ENCODE measurements around the gene EVI5. TPM values are rescaled to one million over a fixed set of nuclear protein-coding genes. Genes with fewer than 3 reads are reported as not detected.

Gene EVI5
- total RNA-seq, 1 experiment from 2014 or later: 31.2 TPM

- Mint-ChIP-seq H3K36me3 (ENCODE audit: insufficient read depth, unreplicated experiment) (no peaks in the 10 kb centered on the region), H3K27me3 (ENCODE audit: insufficient read depth, unreplicated experiment) (no peaks in the 10 kb centered on the region), H3K4me1 (ENCODE audit: low read depth, unreplicated experiment) (peaks cover 10% of the 10 kb centered on the region), H3K9me3 (ENCODE audit: unreplicated experiment) (no peaks in the 10 kb centered on the region), H3K27ac (ENCODE audit: unreplicated experiment) (no peak overlapping the region), H3K4me3 (ENCODE audit: unreplicated experiment) (no peak overlapping the region)
- TF ChIP-seq CTCF (IDR thresholded peaks at IDR 0.05; ENCODE audit: insufficient read depth in 1 of 2, low read depth in 1 of 2, low read length in 1 of 2, severe bottlenecking in 1 of 2, unreplicated experiment in 1 of 2): no peak
- Histone ChIP-seq H3K27me3 (replicated peaks; ENCODE audit: control insufficient read depth, insufficient read depth, low read length) (no peaks in the 10 kb centered on the region), H3K9me3 (no peaks in the 10 kb centered on the region), H3K4me3 (ENCODE audit: low read depth, low read length) (no peak overlapping the region), H3K36me3 (ENCODE audit: control insufficient read depth, insufficient read depth, low read length) (no peaks in the 10 kb centered on the region), H3K4me1 (no peaks in the 10 kb centered on the region)
- no peak for DNase-seq
- no TSS peak for BruUV-seq (replicated peaks)
- intact Hi-C loops (cut with micrococcal nuclease; ENCODE audit: unreplicated experiment): no loop called here
- ChIA-PET POLR2A (no interaction called here), CTCF (no interaction called here)
These were observed 12.4 kb upstream of the EVI5 start for GRCh38 chr1:92797297-92797696.

- Mint-ChIP-seq H3K27me3 (ENCODE audit: insufficient read depth, unreplicated experiment) (no peaks in the 10 kb centered on the region), H3K4me1 (ENCODE audit: low read depth, unreplicated experiment) (peaks cover 10% of the 10 kb centered on the region), H3K4me3 (ENCODE audit: unreplicated experiment) (no peak overlapping the region), H3K27ac (ENCODE audit: unreplicated experiment) (no peak overlapping the region), H3K9me3 (ENCODE audit: unreplicated experiment) (no peaks in the 10 kb centered on the region), H3K36me3 (ENCODE audit: insufficient read depth, unreplicated experiment) (no peaks in the 10 kb centered on the region)
- H3K4me1 ChIP-seq: peaks cover 5% of the 10 kb centered on the region; the same call in 1 of the 2 replicates
- H3K27me3 ChIP-seq (replicated peaks; ENCODE audit: control insufficient read depth, insufficient read depth, low read length): no peaks in the 10 kb centered on the region
- intact Hi-C loops (cut with micrococcal nuclease; ENCODE audit: unreplicated experiment): no loop called here
- H3K9me3 ChIP-seq: no peaks in the 10 kb centered on the region
- no peaks in the 10 kb centered on the region for H3K36me3 ChIP-seq (ENCODE audit: control insufficient read depth, insufficient read depth, low read length)
- no peak for TF ChIP-seq CTCF (IDR thresholded peaks at IDR 0.05; ENCODE audit: insufficient read depth in 1 of 2, low read depth in 1 of 2, low read length in 1 of 2, severe bottlenecking in 1 of 2, unreplicated experiment in 1 of 2)
- no TSS peak for BruUV-seq (replicated peaks)
- ChIA-PET POLR2A (no interaction called here), CTCF (no interaction called here)
- no peak overlapping the region for H3K4me3 ChIP-seq (ENCODE audit: low read depth, low read length)
- DNase-seq: no peak
These were observed 10.3 kb upstream of the EVI5 start for GRCh38 chr1:92795166-92795565.

GRCh38 chr1:92792340-92792782 lies 7.5 kb upstream of the EVI5 start:
- Mint-ChIP-seq H3K36me3 (ENCODE audit: insufficient read depth, unreplicated experiment) (no peaks in the 10 kb centered on the region), H3K27me3 (ENCODE audit: insufficient read depth, unreplicated experiment) (no peaks in the 10 kb centered on the region), H3K27ac (ENCODE audit: unreplicated experiment) (no peak overlapping the region), H3K4me1 (ENCODE audit: low read depth, unreplicated experiment) (peaks cover 5% of the 10 kb centered on the region), H3K4me3 (ENCODE audit: unreplicated experiment) (no peak overlapping the region), H3K9me3 (ENCODE audit: unreplicated experiment) (no peaks in the 10 kb centered on the region)
- POLR2A ChIA-PET: interaction anchor here (0.8 kb wide), 1 partner anchor 11 kb away, joined by 4 read pairs; no protein-coding TSS in a partner anchor
- Histone ChIP-seq H3K36me3 (ENCODE audit: control insufficient read depth, insufficient read depth, low read length) (no peaks in the 10 kb centered on the region), H3K27me3 (replicated peaks; ENCODE audit: control insufficient read depth, insufficient read depth, low read length) (no peaks in the 10 kb centered on the region), H3K4me1 (peaks cover 5% of the 10 kb centered on the region; the same call in 1 of the 2 replicates), H3K4me3 (ENCODE audit: low read depth, low read length) (no peak overlapping the region), H3K9me3 (no peaks in the 10 kb centered on the region)
- CTCF ChIA-PET: no interaction called here
- DNase-seq: no peak
- TF ChIP-seq CTCF (IDR thresholded peaks at IDR 0.05; ENCODE audit: insufficient read depth in 1 of 2, low read depth in 1 of 2, low read length in 1 of 2, severe bottlenecking in 1 of 2, unreplicated experiment in 1 of 2): no peak
- intact Hi-C loops (cut with micrococcal nuclease; ENCODE audit: unreplicated experiment): no loop called here
- BruUV-seq (replicated peaks): no TSS peak

All from Caco-2 (cell line).